ENCODE data around the gene LRSAM1.
"Not testable (repeated sequence)": the region's sequence is repeated elsewhere in the genome, so short reads cannot be mapped to it uniquely, and the experiment has no call there.

The LRSAM1 gene

DNA sequence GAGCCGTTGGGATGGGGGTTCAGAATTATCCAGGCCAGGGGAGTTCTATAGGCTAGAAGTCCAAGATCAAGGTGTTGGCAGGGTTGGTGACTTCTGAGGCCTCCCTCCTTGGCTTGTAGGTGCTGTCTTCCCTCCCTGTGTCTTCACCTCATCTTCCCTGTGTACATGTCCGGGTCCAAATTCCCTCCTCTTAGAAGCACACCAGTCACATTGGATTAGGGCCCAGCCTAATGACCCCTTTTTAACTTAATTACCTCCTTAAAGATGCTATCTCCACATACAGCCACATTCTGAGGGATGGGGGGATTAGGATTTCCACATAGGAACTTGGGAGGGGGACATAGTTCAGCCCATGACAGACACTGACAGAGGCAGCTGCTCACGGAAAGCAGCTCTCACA is 12.1 kb downstream of the LRSAM1 start:
- DNase-seq, result no peak

DNA sequence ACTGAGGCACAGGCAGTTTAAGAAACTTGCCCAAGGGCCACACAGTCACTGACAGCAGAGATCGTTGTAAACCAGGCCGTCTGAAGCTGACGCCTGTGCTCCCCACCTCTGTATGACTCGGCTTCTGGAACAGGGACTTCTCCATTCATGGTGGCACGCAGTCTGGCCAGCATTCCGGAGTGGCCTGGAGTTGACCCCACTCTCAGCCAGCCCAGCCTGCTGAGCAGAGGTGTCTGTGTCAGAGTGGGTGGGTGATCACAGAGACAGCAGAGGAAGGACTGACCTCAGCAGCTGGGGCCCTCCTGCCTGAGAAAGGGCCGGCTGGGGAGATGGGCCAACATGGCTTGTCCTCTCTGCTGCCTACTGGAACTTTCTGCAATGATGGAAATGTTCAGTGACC is 12.6 kb downstream of the LRSAM1 start:
- DNase-seq, result no peak

DNA sequence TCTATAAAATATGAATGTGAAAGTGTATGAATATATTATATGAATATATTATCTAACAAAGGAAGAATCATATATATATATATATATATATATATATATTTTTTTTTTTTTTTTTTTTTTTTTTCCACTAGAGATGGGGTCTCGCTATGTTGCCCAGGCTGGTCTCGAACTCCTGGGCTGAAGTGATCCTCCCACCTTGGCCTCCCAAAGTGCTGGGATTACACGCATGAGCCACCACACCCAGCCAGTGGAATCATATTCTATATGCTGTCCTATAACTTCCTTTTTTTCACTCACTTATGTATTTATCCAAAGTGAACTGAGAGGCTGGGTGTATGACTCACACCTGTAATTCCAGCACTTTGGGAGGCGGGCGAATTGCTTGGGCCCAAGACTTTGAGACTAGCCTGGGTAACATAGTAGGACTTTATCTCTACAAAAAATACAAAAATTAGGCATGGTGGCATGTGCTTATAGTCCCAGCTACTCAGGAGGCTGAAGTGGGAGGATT is 15.2 kb downstream of the LRSAM1 start:
- not testable (repeated sequence) for DNase-seq

DNA sequence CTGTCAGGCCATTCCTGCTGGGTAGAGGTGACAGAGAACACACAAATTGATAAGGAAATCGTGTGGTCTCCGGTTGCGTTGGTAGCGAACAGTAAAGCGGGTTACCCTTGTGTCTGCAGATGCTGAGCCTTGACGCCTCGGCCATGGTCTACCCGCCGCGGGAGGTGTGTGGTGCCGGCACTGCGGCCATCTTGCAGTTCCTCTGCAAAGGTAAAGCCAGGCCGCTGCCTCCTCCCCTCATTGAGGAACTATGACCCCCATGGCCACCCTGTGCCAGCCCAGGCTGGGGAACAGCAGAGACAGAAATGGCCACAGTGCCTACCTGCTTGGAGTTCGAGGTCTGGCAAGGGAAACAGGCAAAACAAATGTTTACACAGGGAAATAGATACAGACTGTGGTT is 16.3 kb downstream of the LRSAM1 start:
- no peak for DNase-seq

DNA sequence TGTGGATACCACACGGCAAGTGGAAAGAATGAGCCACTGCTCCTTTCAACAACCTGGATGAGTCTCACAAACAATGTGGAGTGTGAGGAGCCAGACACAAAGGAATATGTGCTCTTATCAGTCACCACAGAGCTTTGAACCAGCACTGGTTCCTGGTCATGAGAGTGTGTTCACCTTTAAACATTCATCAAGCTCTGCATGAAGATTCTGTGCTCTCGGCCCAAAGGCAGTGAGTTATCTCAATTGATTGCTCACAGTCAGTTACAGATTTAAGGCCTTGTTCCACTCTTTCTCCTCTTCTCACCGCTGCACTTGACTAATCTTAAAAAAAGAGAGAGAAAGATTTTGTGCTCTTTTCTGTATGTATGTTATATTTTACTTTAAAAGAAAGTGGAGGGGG is 19.4 kb downstream of the LRSAM1 start:
- no peak for DNase-seq

DNA sequence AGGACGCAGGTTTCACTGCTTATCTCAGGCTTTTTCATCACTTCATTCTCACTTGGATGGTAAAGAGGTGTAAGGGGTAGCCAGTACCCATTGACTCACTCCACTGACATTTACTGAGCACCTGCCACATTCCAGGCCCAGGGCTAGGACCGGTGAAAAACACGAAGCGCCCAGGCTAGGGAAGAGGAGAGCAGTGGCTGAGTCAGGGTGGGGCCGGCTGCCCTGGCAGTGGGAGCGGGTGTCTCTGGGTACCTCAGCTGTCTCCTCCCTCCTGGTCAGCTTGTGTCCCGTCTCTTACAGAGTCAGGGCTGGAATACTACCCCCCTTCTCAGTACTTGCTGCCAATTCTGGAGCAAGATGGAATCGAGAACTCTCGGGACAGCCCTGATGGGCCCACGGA is 22.2 kb downstream of the LRSAM1 start:
- no peak for DNase-seq

DNA sequence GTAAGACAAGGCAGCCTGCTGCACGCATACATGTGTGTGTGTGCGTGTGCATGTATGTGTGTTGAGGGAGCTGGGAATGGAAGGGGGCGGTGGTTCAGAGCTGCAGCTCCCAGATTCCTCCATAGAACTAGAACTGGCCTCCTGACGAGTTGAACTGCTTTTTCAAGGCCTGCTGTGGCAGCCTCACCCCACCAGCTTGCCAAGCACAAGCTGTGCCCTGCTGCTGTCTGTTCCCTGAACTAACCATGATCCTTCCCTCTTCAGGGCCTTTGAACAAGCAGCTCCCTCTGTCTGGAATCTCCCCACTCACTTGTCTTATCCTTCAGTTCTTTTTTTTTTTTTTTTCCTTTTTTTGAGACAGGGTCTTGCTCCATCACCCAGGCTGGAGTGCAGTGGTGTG is 22.6 kb downstream of the LRSAM1 start:
- DNase-seq, result no peak

DNA sequence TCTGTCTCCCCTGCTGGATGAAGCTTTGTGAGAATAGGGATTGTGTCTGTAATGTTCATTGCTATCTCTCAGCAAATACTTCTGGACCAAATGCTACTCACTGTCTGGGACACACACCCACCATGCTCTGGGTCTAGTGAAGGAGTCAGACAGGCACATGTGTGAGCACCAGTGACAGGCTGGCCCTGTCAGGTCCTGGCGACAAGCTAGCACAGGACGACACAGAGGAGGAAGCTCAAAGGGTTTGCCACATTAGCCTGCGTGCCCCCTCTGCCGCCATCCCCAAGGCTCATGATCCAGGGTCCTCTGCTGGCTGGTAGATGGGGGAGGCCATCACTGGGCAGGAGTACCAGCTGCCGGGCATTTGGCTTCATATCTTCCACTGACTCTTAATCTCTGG is 23.3 kb downstream of the LRSAM1 start:
- no peak for DNase-seq

DNA sequence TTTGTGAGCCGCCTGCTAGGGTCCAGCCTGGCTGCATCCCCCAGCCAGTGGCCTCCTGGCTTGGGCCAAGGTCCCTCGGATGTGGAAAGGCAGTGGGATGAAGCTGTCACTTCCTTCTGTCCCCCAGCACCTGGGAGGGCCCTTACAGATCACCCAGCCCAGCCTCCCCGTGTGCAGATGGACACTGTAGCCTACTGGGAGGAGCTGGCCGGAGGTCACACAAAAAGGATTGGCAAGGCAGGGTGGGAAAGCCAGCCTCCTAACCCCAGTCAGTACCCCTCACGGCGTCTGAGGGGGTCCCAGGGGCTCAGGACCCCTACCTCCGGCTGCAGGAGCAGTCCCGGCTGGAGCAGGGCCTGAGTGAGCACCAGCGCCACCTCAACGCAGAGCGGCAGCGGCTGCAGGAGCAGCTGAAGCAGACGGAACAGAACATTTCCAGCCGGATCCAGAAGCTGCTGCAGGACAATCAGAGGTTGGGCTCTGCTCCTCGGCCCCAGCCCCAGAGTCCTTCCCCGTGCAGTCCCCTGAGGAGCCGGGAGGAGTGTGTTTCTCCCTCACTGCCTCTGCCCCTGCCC is 28.3 kb downstream of the LRSAM1 start:
- no peak for DNase-seq

DNA sequence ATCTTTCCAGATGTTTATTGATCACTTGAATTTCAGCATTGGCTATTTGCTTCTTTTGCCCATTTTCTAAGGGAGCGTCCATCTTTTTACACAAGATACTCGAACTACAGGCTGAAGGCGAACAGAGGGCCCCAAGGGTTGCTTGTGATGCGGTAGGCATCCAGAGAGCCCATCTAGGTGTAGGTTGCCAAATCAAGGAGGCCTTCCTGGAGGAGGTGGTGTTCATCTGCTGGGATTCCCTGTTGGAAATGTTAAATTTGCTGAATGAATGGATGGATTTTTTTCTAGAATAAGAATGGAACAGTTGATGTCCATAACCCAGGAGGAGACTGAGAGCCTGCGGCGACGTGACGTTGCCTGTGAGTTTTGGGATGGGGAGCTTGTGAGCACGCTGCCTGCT is 31.4 kb downstream of the LRSAM1 start:
- no peak for DNase-seq

DNA sequence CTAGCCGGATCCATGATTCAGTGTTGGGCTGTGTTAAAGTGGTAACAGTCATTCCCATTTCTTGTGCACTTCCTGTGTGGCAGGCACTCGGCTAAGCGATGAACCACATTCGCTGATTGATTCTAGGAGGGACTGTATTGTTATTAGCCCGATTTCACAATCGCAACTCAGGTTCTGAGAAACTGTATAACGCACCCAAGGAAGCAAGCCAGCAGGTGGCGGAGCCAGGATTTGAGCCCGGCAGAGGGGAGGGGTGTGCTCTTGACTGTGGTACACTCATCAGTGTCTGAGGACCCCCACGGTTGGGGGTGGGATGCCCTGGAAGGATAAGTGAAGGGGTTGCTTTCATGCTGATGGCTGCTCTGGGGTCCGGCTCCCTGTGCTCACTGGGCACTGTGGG is 34.7 kb downstream of the LRSAM1 start:
- DNase-seq, result no peak

DNA sequence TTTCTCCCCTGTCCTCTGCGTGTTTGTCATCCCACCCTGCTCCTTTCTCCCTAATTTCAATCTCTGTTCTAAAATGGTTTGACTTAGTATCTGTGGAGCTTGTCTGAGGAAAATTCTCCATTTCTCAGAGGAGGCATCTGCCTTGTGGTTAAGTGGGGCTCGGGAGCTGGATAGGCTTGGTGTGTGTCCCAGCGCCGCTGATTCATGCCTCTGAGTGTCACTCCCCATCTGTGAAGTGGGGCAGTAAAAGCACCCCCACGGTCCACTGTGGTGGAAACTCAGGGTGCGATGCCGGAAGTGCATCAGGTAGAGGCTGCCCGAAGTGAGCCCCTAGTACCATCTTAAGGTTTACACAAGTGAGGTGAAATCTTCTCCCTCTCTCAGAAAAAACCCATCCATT is 37.6 kb downstream of the LRSAM1 start:
- DNase-seq, result no peak

DNA sequence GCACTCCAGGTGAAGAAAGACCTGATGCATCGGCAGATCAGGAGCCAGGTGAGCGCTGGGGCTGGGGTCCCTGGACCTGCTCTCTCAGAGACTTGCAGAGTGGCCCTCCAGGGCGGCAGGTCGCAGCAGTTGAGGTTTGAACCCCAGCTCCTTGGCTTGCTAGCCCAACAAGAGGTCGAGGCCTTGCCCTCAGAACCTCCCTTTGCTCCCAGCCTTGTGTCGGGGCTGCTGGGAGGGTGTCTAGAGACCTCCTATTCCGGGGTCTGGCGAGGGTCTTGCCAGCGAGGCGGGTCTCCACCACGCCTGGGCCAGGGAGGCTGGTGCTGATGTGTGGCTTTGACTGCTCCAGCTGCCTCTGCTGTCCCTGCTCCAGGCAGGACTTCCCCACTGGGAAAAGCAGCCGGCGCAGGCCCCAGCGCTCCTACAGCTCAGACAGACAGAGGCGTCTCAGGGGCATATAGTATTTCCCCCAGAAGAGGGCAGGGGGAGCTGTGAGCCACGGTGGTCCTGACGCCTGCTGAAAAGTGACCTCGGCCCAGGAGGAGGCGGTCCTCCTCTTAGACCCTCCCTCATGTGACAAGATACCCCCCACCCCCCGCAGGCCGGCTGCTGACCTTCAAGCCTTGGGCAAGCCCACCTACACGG is 38.3 kb downstream of the LRSAM1 start:
- no peak for DNase-seq

DNA sequence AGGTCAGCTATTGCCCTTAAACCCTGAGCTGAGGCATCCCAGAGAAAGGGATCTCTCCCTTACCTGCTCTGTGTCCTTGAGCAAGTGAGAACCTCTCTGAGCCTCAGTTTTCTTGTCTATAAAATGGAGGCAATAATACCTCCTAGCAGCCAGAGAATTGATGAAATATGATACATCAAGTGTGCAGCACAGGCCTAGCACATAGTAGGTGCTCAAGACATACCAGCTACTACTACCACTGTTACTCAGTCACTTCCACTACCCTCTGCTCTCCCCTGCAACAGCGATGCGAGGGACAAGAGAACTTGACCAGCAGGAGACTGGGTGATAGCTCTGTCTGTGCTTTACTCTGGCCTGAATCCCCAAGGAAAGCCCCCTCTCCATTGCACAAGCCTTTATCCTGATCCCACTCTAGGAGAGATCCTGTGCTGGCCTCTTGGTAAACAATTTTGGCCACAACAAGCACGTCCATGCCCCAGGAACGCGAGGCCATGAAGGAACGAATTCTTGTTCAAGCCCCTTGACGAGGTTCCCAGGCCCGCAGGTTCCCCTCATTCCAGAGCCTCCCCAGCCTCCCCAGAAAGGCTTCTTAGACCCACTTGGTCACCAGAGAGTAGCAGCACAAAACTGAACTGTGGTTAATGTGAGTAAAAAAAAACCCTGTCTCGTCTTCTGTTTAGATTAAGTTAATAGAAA is 39.4 kb downstream of the LRSAM1 start:
- DNase-seq, result no peak

DNA sequence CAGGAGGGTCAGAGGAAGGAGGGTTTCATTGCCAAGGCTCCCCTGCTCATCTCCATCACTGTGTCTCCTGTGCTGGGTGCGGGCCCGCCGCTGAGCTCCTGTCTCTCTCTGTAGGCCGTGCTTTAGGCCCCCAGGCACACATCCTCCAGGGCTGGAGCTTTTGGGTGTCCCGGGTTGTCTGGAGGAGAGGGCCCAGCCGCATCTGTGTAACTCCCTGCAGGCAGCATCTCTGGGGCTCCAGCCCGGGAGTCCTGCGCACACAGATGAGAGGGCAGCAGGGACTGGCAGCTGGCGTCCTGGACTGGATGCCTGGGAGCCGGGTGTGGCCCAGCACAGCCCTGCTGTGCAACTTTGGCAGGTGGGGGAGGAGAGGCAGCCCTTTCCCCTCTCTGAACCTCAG is 40.2 kb downstream of the LRSAM1 start:
- no peak for DNase-seq

DNA sequence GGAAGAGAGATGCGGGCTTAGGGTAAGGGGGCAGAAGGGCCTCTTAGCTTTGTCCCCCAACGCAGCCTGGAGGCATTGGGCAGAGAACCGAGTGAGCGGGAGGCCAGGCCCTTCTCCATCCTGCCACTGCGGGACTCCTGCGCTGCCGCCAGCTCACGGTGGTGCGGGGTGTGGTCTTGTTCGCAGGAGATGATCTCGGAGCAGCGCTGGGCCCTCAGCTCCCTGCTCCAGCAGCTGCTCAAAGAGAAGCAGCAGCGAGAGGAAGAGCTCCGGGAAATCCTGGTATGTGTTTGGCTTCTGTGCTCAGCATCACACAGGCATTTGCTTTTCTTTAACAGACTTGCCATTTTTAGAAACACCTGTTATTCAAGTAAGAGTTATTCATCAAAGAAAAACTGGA is 41.3 kb downstream of the LRSAM1 start:
- DNase-seq, result no peak

DNA sequence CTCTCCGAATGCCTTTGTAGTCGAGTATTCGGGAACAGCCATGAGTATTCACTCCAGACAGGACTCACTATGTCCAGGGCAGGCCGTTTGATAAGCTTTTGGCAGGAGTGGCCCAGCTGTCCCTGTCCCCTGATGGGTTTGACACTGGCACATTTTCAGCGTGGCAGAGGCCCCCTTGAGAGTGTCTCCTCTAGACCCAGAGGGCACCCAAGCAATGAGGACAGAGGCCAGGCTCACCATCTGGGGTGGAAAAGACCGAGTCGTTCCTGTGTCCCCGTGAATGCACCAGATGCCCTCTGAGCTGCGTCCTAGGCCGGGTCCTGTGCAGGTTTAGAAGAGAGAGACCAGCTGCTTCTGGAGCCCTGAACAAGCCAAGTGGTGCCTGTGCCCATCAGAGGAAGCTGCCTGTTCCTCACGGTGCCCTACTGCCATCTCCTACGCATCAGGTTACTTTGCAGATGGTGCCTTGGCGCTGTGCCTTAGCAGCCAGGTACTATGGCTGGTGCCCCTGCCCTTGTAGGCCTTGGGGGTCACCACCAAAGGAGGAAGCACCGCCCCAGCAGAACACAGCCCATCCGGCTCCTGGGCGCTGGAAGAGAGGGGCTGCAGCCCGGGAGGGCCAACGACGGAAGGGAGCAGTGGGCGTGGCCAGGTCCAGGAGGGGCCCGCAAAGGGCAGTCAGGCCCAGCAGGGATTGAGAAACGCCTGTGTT is 42.4 kb downstream of the LRSAM1 start:
- DNase-seq, result no peak

DNA sequence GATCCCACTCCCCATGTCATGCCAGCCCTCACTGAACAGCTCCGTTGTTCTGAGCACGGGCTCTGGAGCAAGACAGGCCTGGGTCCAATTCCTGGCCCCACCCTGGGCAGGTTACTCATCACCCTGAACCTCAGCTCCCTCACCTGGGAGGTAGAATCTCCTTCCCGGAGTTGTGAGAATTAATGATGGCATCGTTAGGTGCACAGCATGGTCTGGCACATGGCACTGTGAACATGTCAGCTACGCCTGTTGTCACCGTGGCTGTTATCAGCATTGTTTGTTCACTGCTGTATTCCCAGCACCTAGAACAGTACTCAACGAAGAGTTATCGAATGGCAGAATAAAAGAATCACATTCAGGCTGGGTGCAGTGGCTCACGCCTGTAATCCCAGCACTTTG is 43.0 kb downstream of the LRSAM1 start:
- no peak for DNase-seq

DNA sequence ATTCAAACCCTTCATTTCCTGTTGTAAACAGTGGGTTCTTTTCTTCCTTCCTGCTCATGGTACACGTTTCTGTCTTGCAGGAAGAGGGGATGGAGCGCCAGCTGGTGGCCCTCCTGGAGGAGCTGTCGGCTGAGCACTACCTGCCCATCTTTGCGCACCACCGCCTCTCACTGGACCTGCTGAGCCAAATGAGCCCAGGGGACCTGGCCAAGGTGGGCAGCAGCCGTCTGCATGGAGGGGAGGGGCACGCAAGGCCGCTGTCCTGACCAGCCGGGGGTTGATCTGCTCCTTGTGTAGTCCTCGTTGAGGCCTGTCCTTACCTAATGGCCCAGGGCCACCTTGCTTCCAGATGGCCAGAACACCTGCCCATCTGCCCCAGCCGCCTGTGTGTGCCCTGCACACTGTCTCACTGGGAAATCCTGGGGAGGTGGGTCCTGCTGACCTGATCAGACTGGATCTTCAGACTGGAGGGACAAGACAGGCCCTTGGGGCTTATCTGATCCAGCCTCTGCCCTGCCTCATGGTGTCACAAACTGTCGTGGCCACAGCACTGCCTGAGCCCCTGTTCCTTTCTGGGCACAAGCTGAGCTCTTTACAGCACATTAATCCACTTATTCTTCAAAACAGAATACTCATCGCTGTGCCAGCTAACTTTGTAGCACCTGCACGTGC is 44.7 kb downstream of the LRSAM1 start:
- DNase-seq, result no peak

DNA sequence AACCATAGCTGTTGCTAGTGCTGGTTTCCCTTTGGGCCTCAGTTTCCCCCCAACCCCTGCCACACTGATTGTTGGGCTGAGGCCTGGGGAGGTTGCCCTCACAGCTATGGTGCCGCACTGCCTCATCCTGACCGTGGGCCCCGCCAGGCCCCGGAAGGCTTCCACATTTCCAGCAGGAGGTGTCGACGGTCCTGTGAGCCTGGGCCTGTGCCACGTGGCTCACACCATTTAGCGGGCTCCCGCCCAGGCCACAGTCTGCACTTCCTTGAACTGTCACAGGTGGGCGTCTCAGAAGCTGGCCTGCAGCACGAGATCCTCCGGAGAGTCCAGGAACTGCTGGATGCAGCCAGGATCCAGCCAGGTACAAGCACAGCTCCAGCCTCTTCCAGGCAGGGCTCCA is 45.7 kb downstream of the LRSAM1 start:
- DNase-seq, result no peak

DNA sequence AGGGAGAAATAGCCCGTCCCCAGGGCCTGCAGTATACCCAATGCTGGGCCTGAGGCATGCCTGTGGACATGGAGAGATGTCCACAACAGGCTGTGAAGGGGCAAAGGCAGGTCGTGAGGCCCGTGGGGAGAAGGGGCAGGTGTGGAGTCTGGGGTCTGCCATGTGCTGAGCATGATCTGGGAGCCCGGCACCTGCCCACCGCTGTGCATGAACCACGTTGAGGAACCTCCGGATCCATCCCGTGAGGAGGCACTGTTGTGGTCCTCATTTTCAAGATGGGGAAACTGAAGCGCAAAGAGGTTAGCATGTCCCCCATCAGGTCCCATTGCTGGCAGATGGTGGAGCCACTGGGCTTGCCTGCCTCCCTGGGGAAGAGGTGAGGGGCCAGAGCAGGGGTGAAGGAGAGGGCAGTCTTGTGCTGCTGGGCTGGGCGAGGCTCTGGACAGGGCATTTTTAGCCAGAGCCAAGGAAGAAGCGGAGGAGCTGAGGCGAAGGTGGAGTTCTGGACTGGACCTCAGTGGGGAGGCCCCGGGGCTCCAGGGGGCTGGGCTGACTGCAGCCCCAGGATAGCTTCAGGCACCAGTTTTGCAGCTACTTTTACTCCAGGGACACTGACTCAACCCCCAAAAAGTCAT is 46.5 kb downstream of the LRSAM1 start:
- no peak for DNase-seq

DNA sequence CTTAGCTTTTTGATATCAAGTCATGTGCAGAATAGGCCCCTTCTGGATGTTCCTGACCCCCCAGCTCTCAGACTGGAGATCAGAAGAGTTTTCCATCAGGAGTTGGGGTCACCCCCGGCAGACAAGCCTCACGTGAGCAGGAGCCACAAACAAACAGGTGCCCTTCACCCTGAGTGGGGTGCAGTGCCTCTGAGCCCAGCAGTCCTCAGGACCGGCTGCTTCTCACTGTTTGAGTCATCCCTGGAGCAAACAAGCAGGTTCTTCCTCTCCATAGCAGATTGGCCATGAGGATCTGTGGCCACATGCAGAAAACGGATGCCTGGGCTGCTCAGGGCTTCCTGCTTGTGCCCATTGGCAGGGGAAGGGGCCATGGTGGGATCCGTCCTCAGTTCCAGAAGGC is 47.0 kb downstream of the LRSAM1 start:
- DNase-seq, result no peak

DNA sequence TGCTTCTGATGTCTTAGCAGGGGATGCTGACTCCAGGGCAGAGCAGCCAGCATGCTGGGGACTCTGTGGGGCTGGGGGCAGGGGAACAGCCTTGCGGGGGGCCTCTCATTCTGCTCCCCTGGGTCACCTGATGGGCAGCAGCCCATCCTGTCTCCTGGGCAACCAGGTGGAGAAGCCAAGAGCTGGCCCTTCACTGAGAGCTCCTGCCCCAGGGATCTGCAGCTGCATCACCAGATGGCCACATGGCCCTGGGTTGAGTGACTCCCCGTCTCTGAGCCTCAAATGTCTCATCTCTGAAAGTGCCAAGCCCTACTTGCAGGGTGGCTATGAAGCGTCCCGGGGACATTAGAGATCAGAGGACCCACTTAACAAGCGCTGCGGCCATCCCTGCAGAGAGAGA is 49.1 kb downstream of the LRSAM1 start:
- DNase-seq, result no peak

All from activated naive CD4-positive, alpha-beta T cell treated with anti-CD3 and anti-CD28 coated beads, Interleukin-2, amount 50 U/mL, for 16 hours (primary cell).